ENCODE data around the gene PRPF38B. TPM values are rescaled to one million over a fixed set of nuclear protein-coding genes. Genes with fewer than 3 reads are reported as not detected.
"Not testable (repeated sequence)": the region's sequence is repeated elsewhere in the genome, so short reads cannot be mapped to it uniquely, and the experiment has no call there.

The PRPF38B gene
- polyA plus RNA-seq (ENCODE audit: insufficient read length), result 104 TPM
- long read RNA-seq, donor 1, transcript PRPF38B-203 (6 exons, 3,693 nt), result minor isoform, 18 of 57 reads
- long read RNA-seq, donor 1, transcript PRPF38B-205 (2 exons, 1,352 nt), result major isoform, 19 of 57 reads
- long read RNA-seq, donor 1, partial matches to known transcripts, result 19 of 57 reads
- long read RNA-seq, donor 1, other reads (novel, unspliced or antisense), result 0 of 57 reads
- long read RNA-seq, donor 2, transcript PRPF38B-205 (2 exons, 1,352 nt), result major isoform, 21 of 40 reads
- long read RNA-seq, donor 2, transcript PRPF38B-203 (6 exons, 3,693 nt), result minor isoform, 18 of 40 reads
- long read RNA-seq, donor 2, partial matches to known transcripts, result 0 of 40 reads
- long read RNA-seq, donor 2, other reads (novel, unspliced or antisense), result 0 of 40 reads
- long read RNA-seq, donor 3, transcript PRPF38B-205 (2 exons, 1,352 nt), result major isoform, 27 of 45 reads
- long read RNA-seq, donor 3, transcript PRPF38B-203 (6 exons, 3,693 nt), result minor isoform, 10 of 45 reads
- long read RNA-seq, donor 3, partial matches to known transcripts, result 6 of 45 reads
- long read RNA-seq, donor 3, other reads (novel, unspliced or antisense), result 0 of 45 reads
- long read RNA-seq, donor 4, transcript PRPF38B-205 (2 exons, 1,352 nt), result major isoform, 6 of 8 reads
- long read RNA-seq, donor 4, partial matches to known transcripts, result 0 of 8 reads
- long read RNA-seq, donor 4, other reads (novel, unspliced or antisense), result 0 of 8 reads
- long read RNA-seq, donor 5, transcript PRPF38B-205 (2 exons, 1,352 nt), result minor isoform, 14 of 83 reads
- long read RNA-seq, donor 5, transcript PRPF38B-203 (6 exons, 3,693 nt), result major isoform, 23 of 83 reads
- long read RNA-seq, donor 5, partial matches to known transcripts, result 45 of 83 reads
- long read RNA-seq, donor 5, other reads (novel, unspliced or antisense), result 0 of 83 reads
- long read RNA-seq, donor 6, transcript PRPF38B-205 (2 exons, 1,352 nt), result minor isoform, 7 of 24 reads
- long read RNA-seq, donor 6, transcript PRPF38B-203 (6 exons, 3,693 nt), result major isoform, 14 of 24 reads
- long read RNA-seq, donor 6, partial matches to known transcripts, result 0 of 24 reads
- long read RNA-seq, donor 6, other reads (novel, unspliced or antisense), result 0 of 24 reads
- long read RNA-seq, donor 7, transcript PRPF38B-205 (2 exons, 1,352 nt), result minor isoform, 18 of 56 reads
- long read RNA-seq, donor 7, transcript PRPF38B-203 (6 exons, 3,693 nt), result major isoform, 20 of 56 reads
- long read RNA-seq, donor 7, partial matches to known transcripts, result 15 of 56 reads
- long read RNA-seq, donor 7, other reads (novel, unspliced or antisense), result 0 of 56 reads
- long read RNA-seq, donor 8, transcript PRPF38B-205 (2 exons, 1,352 nt), result minor isoform, 7 of 36 reads
- long read RNA-seq, donor 8, transcript PRPF38B-203 (6 exons, 3,693 nt), result major isoform, 10 of 36 reads
- long read RNA-seq, donor 8, partial matches to known transcripts, result 18 of 36 reads
- long read RNA-seq, donor 8, other reads (novel, unspliced or antisense), result 0 of 36 reads

- peak; percentile 94 for DNase-seq
Observed at GRCh38 chr1:108691942-108692723, at the start of gene PRPF38B. Gene PRPF38B, plus strand, starts transcription at chr1:108692310. Its CDS starts 282 bp downstream, at chr1:108692592.

- DNase-seq, result peak; percentile 61
Observed at GRCh38 chr1:108643492-108644335, 48.4 kb upstream of the PRPF38B start.

GRCh38 chr1:108644984-108645383 is 47.1 kb upstream of the PRPF38B start:
- no peak for DNase-seq

GRCh38 chr1:108645564-108646184 is 46.4 kb upstream of the PRPF38B start:
- DNase-seq, result no peak

- no peak for DNase-seq
Observed at GRCh38 chr1:108646265-108646647, 45.9 kb upstream of the PRPF38B start.

- peak; percentile 22 for DNase-seq
Observed at GRCh38 chr1:108646648-108647269, 45.4 kb upstream of the PRPF38B start.

GRCh38 chr1:108653431-108654105 is 38.5 kb upstream of the PRPF38B start:
- no peak for DNase-seq

GRCh38 chr1:108657356-108658080 is 34.6 kb upstream of the PRPF38B start:
- no peak for DNase-seq

- peak; percentile 72 for DNase-seq
Observed at GRCh38 chr1:108661030-108661609, 31.0 kb upstream of the PRPF38B start, which contains the start of gene HENMT1. Gene HENMT1, minus strand, starts transcription at chr1:108661093. Its CDS starts 1,209 bp downstream, at chr1:108659884.

GRCh38 chr1:108663074-108663473 is 29.0 kb upstream of the PRPF38B start:
- no peak for DNase-seq

GRCh38 chr1:108664481-108664880 is 27.6 kb upstream of the PRPF38B start:
- no peak for DNase-seq

- no peak for DNase-seq
Observed at GRCh38 chr1:108665067-108665466, 27.0 kb upstream of the PRPF38B start.

GRCh38 chr1:108665771-108666170 is 26.3 kb upstream of the PRPF38B start:
- DNase-seq, result no peak

GRCh38 chr1:108667422-108667821 is 24.7 kb upstream of the PRPF38B start:
- not testable (repeated sequence) for DNase-seq

- no peak for DNase-seq
Observed at GRCh38 chr1:108668777-108669176, 23.3 kb upstream of the PRPF38B start.

- DNase-seq, result no peak
Observed at GRCh38 chr1:108669679-108670078, 22.4 kb upstream of the PRPF38B start.
